Panc1 (cell line): Measurements from ENCODE around the gene MED7.

Experiments
- CTCF ChIP-seq: fragments of 450-650 bp; IDR thresholded peaks from 2 replicates; pipeline ENCODE4 v1.5.1; 2017; ENCODE audit warnings: mild to moderate bottlenecking
- REST ChIP-seq, 2 experiments: IDR thresholded peaks; 2 replicates each; pipeline ENCODE4 v1.6.1; 2011 to 2012; ENCODE audit warnings: low read depth in 2 of 2, control low read depth in 1 of 2, low read length in 1 of 2, mild to moderate bottlenecking in 1 of 2, moderate library complexity in 1 of 2; ENCODE audit not compliant: insufficient read depth in 1 of 2

- no peak for TF ChIP-seq CTCF
- TF ChIP-seq REST (IDR thresholded peaks at IDR 0.05; ENCODE audit: insufficient read depth in 1 of 2, low read depth in 2 of 2, low read length in 1 of 2) = no peak
These were observed 36.3 kb upstream of the MED7 start for GRCh38 chr5:157178966-157179365.
